Activated CD8-positive, alpha-beta memory T cell treated with anti-CD3 and anti-CD28 coated beads for 36 hours (primary cell): ENCODE measurements around the gene OR4D10. TPM values are rescaled to one million over a fixed set of nuclear protein-coding genes. Genes with fewer than 3 reads are reported as not detected.
"Not testable (repeated sequence)": the region's sequence is repeated elsewhere in the genome, so short reads cannot be mapped to it uniquely, and the experiment has no call there.

Experiments
- CTCF ChIA-PET: fragments of 350-600 bp; sonication (Branson Sonifier 250); formaldehyde crosslinking; loops from one replicate; lab custom pipeline; 2021; ENCODE audit warnings: antibody characterized with exemption; lab: Charles Lee
- POLR2A ChIA-PET: fragments of 350-600 bp; sonication (Branson Sonifier 250); formaldehyde crosslinking; loops from one replicate; lab custom pipeline; 2021; ENCODE audit warnings: antibody characterized with exemption; lab: Charles Lee
- total RNA-seq, 2 experiments: library from RNA; stranded (reverse); gene quantifications; one replicate each; pipeline ENCODE4 v1.2.3, GENCODE V29; 2021

The OR4D10 gene
- total RNA-seq, 2 experiments from 2014 or later, result not detected

GRCh38 chr11:59520139-59520538, 47.0 kb downstream of the OR4D10 start:
- CTCF ChIA-PET, POLR2A ChIA-PET: not testable (repeated sequence)

- ChIA-PET POLR2A (no interaction called here), CTCF (no interaction called here)
These were observed 47.6 kb downstream of the OR4D10 start for GRCh38 chr11:59520741-59521140.

- ChIA-PET CTCF (no interaction called here), POLR2A (no interaction called here)
These were observed 50.4 kb downstream of the OR4D10 start for GRCh38 chr11:59523541-59523940.

GRCh38 chr11:59528711-59529110, 55.6 kb downstream of the OR4D10 start:
- CTCF ChIA-PET, result interaction anchor here (1.1 kb wide), 1 partner anchor 9 kb away, joined by 3 read pairs; no protein-coding TSS in a partner anchor
- POLR2A ChIA-PET, result no interaction called here

Other genes starting within 250 kb of the OR4D10 start
- gene OR5AN1, start 114.4 kb upstream of the OR4D10 start, total RNA-seq, result not detected
- not detected for gene OR5A2, start 46.9 kb upstream of the OR4D10 start, total RNA-seq
- gene OR5A1, start 36.8 kb upstream of the OR4D10 start, total RNA-seq, result not detected
- not detected for gene OR4D6, start 16.4 kb upstream of the OR4D10 start, total RNA-seq
- gene OR4D11, start 30.3 kb downstream of the OR4D10 start, total RNA-seq, result not detected
- gene OR4D9, start 38.2 kb downstream of the OR4D10 start, total RNA-seq, result not detected
- gene OSBP, start 142.5 kb downstream of the OR4D10 start, total RNA-seq, result 10 to 100 TPM; 35.0 to 36.4 TPM
- 10 to 100 TPM; 59.0 to 60.1 TPM for gene PATL1, start 195.7 kb downstream of the OR4D10 start, total RNA-seq
- not detected for gene OR10V1, start 240.5 kb downstream of the OR4D10 start, total RNA-seq